Esophagus muscularis mucosa (tissue), 3 donors: ENCODE measurements around the gene CD244.

ENCODE experiments used
- POLR2A ChIP-seq: fragments of 450-650 bp; IDR thresholded peaks from one replicate; pipeline ENCODE4 v1.6.1; 2017; ENCODE audit warnings: antibody characterized with exemption, moderate library complexity, mild to moderate bottlenecking, low read depth
- TF ChIP-seq, protein P1 (sequence below), 3 experiments: fragments of 200-600 bp in 2 of 3; fragments of 450-650 bp in 1 of 3; sonication (generic) in 2 of 3; IDR thresholded peaks; one replicate each; pipeline ENCODE4 v1.5.1; 2017 to 2019; ENCODE audit warnings: antibody characterized with exemption in 3 of 3, mild to moderate bottlenecking in 2 of 3, moderate library complexity in 1 of 3

- TF ChIP-seq, protein P1, sequence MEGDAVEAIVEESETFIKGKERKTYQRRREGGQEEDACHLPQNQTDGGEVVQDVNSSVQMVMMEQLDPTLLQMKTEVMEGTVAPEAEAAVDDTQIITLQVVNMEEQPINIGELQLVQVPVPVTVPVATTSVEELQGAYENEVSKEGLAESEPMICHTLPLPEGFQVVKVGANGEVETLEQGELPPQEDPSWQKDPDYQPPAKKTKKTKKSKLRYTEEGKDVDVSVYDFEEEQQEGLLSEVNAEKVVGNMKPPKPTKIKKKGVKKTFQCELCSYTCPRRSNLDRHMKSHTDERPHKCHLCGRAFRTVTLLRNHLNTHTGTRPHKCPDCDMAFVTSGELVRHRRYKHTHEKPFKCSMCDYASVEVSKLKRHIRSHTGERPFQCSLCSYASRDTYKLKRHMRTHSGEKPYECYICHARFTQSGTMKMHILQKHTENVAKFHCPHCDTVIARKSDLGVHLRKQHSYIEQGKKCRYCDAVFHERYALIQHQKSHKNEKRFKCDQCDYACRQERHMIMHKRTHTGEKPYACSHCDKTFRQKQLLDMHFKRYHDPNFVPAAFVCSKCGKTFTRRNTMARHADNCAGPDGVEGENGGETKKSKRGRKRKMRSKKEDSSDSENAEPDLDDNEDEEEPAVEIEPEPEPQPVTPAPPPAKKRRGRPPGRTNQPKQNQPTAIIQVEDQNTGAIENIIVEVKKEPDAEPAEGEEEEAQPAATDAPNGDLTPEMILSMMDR (IDR thresholded peaks at IDR 0.05): no peak
- no peak for TF ChIP-seq POLR2A
Observed at GRCh38 chr1:160885042-160885441, 22.4 kb upstream of the CD244 start, which contains the start of gene ITLN1.
